GM10248 (cell line): Measurements from ENCODE around the gene MED29.

Source experiments
- CTCF ChIA-PET: fragments of 300-600 bp; sonication (Branson Sonifier 250); formaldehyde crosslinking; extraction: SDS; loops from one replicate; lab custom pipeline; 2021; ENCODE audit warnings: antibody characterized with exemption; lab: Yijun Ruan, JAX
- POLR2A ChIA-PET: fragments of 350-650 bp; sonication (Branson Sonifier 250); formaldehyde crosslinking; extraction: SDS; loops from one replicate; lab custom pipeline; 2020; ENCODE audit warnings: antibody characterized with exemption; lab: Yijun Ruan, JAX
- DNase-seq: peaks from one replicate; pipeline ENCODE4 v3.0.0; 2012; ENCODE audit errors: extremely low spot score
- CTCF ChIP-seq: IDR thresholded peaks from 2 replicates; pipeline ENCODE4 v1.5.1; 2012; ENCODE audit warnings: mild to moderate bottlenecking, low read depth; ENCODE audit errors: extremely low read depth, missing control alignments, control extremely low read depth

The MED29 gene

GRCh38 chr19:39417463-39418181 is 26.4 kb downstream of the MED29 start:
- no peak for DNase-seq
- no peak for TF ChIP-seq CTCF
- POLR2A ChIA-PET, result no interaction called here
- CTCF ChIA-PET, result interaction anchor here (1.9 to 3.5 kb wide), 2 partner anchors 11 to 19 kb away, joined by 7 to 15 read pairs; no protein-coding TSS in a partner anchor

DNA sequence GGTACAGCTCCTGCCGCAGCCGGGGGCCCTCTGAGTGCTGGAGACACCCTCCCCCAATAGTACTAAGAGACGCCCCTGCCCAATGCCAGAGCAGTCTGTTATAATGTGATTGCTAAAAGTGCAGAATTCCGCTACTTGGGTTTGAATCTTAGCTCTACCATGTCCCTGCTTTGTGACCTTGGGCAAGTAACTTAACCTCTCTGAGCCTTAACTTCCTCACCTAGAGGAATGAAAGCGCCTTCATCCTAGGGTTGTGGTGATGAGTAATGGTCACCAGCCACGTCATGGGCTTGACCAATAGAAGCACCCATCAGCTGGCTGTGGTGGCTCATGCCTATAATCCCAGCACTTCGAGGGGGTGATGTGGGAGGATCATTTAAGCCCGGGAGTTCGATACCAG is 27.8 kb downstream of the MED29 start:
- no peak for TF ChIP-seq CTCF
- POLR2A ChIA-PET, result interaction anchor here (2.5 kb wide), 1 partner anchor 10 kb away, joined by 7 read pairs; no protein-coding TSS in a partner anchor
- CTCF ChIA-PET, result interaction anchor here (1.9 to 3.5 kb wide), 3 partner anchors 10 to 84 kb away, joined by 7 to 15 read pairs (median 9); no protein-coding TSS in a partner anchor
- no peak for DNase-seq

- ChIA-PET CTCF (interaction anchor here (1.0 to 3.5 kb wide), 6 partner anchors 8 to 82 kb away, joined by 3 to 15 read pairs (median 7); partner anchors contain the start of gene PLEKHG2), POLR2A (interaction anchor here (1.0 to 2.5 kb wide), 4 partner anchors 8 to 13 kb away, joined by 4 to 7 read pairs (median 6); partner anchors contain the start of gene PLEKHG2)
- no peak for TF ChIP-seq CTCF
- no peak for DNase-seq
These were observed 29.6 kb downstream of the MED29 start for GRCh38 chr19:39420769-39421168.

DNA sequence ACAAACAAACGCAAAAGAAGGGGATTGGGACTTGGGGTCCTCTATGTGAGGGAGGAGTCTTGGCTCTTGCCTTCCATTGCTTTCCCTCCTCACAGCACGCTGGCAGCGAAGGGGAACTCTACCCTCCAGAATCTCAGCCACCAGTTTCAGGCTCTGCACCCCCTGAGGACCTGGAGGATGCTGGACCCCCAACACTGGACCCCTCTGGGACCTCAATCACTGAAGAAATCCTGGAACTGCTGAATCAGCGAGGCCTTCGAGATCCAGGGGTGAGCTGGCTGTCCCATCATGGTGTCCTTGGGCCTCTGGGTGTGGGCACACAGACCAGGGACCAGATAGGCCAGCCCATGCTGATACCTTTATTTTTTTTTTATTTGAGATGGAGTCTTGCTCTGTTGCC is 30.8 kb downstream of the MED29 start:
- no peak for TF ChIP-seq CTCF
- DNase-seq, result no peak
- CTCF ChIA-PET, result interaction anchor here (1.0 to 3.4 kb wide), 3 partner anchors 10 to 81 kb away, joined by 3 to 9 read pairs (median 8); partner anchors contain the start of gene PLEKHG2
- POLR2A ChIA-PET, result interaction anchor here (0.7 to 2.1 kb wide), 3 partner anchors 11 to 60 kb away, joined by 3 to 7 read pairs (median 3); partner anchors contain the start of genes MED29 and PAF1

GRCh38 chr19:39423258-39424086 is 32.3 kb downstream of the MED29 start:
- no peak for DNase-seq
- TF ChIP-seq CTCF, result no peak
- CTCF ChIA-PET, result interaction anchor here (1.0 to 2.0 kb wide), 3 partner anchors 10 to 26 kb away, joined by 3 to 8 read pairs (median 7); partner anchors contain the start of gene PLEKHG2
- POLR2A ChIA-PET, result interaction anchor here (0.6 to 2.1 kb wide), 4 partner anchors 10 to 43 kb away, joined by 4 to 10 read pairs (median 6); partner anchors contain the start of gene RPS16

DNA sequence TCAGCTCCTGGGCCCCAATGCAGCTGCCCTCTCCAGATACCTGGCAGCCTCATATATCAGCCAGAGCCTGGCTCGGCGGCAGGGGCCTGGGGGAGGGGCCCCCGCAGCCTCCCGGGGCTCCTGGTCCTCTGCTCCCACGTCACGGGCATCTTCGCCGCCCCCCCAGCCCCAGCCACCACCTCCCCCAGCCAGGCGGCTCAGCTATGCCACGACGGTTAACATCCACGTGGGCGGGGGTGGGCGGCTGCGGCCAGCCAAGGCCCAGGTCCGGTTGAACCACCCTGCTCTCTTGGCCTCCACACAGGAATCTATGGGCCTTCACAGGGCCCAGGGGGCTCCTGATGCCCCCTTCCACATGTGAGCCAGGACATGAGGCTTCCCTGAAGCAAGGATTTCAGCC is 33.8 kb downstream of the MED29 start:
- TF ChIP-seq CTCF, result no peak
- CTCF ChIA-PET, result interaction anchor here (1.8 kb wide), 1 partner anchor 13 kb away, joined by 7 read pairs; the partner anchor contains the start of gene PLEKHG2
- DNase-seq, result no peak
- POLR2A ChIA-PET, result no interaction called here
